HepG2 (cell line): Measurements from ENCODE around the gene ZKSCAN2. TPM values are rescaled to one million over a fixed set of nuclear protein-coding genes. Genes with fewer than 3 reads are reported as not detected.

ENCODE experiments used
- ATAC-seq: fragments of 200-7000 bp; cut with Tn5 transposase; 3 replicates; pipeline ENCODE4 v1.9.1; 2020; ENCODE audit warnings: mild to moderate bottlenecking, moderate library complexity
- BruUV-seq: library from RNA; stranded (reverse); fragments of 400-500 nt; replicated peaks from 2 replicates; lab custom pipeline; 2021; lab: Mats Ljungman, UMichigan
- CTCF ChIA-PET: fragments of 300-600 bp; formaldehyde crosslinking; extraction: SDS; loops from one replicate; lab custom pipeline; 2021; ENCODE audit warnings: low total read pairs, inconsistent platforms, low intra/inter-chr PET ratio; lab: Yijun Ruan, JAX
- POLR2A ChIA-PET: fragments of 350-600 bp; sonication (Branson Sonifier 250); formaldehyde crosslinking; loops from one replicate; lab custom pipeline; 2020; ENCODE audit warnings: antibody characterized with exemption, inconsistent platforms; lab: Yijun Ruan, JAX
- DNase-seq: peaks from one replicate; pipeline ENCODE4 v3.0.0-alpha.2; 2015; ENCODE audit warnings: low spot score
- FAIRE-seq: peaks from 3 replicates; lab custom pipeline; 2011; peaks lifted over from hg19 to GRCh38; lab: Jason Lieb, UNC
- H2AFZ ChIP-seq: one replicate; pipeline ENCODE4 v1.6.1; 2011; ENCODE audit warnings: low read length, inconsistent platforms
- H3K27ac ChIP-seq: fragments of 300-600 bp; 3 replicates; pipeline ENCODE4 v1.8.0; 2011; ENCODE audit warnings: mixed run types, mild to moderate bottlenecking, mixed read lengths, low read length, inconsistent platforms; ENCODE audit not compliant: insufficient read depth; ENCODE audit errors: extremely low read length
- H3K27me3 ChIP-seq, 2 experiments: fragments of 200-600 bp in 1 of 2; 2 replicates in 1 of 2; 3 replicates in 1 of 2; pipeline versions ENCODE4 v1.6.0 to v1.8.0; 2011; ENCODE audit warnings: low read length in 2 of 2, mild to moderate bottlenecking in 2 of 2, moderate library complexity in 2 of 2, inconsistent platforms in 1 of 2; ENCODE audit not compliant: insufficient read depth in 2 of 2, control insufficient read depth in 1 of 2
- H3K36me3 ChIP-seq, 2 experiments: fragments of 200-600 bp in 1 of 2; replicated peaks in 1 of 2; 2 replicates in 1 of 2; 3 replicates in 1 of 2; pipeline versions ENCODE4 v1.5.1 to v1.8.0; 2011; ENCODE audit warnings: low read length in 2 of 2, inconsistent platforms in 1 of 2; ENCODE audit not compliant: insufficient read depth in 2 of 2, control insufficient read depth in 1 of 2
- H3K4me1 ChIP-seq: 2 replicates; pipeline ENCODE4 v1.5.1; 2012; ENCODE audit warnings: low read length, inconsistent platforms; ENCODE audit not compliant: insufficient read depth
- H3K4me2 ChIP-seq: 2 replicates; pipeline ENCODE4 v1.6.0; 2011; ENCODE audit warnings: low read depth, low read length, inconsistent platforms
- H3K4me3 ChIP-seq, 3 experiments: fragments of 200-600 bp in 1 of 3; sonication (generic), shearing (Covaris generic) in 1 of 3; replicated peaks in 1 of 3; 2 replicates each; pipeline ENCODE4 v1.5.1; 2011 to 2016; ENCODE audit warnings: low read length in 3 of 3, inconsistent platforms in 2 of 3, low read depth in 2 of 3, mild to moderate bottlenecking in 2 of 3, control low read depth in 1 of 3, mixed read lengths in 1 of 3; ENCODE audit not compliant: insufficient read depth in 1 of 3
- H3K79me2 ChIP-seq: one replicate; pipeline ENCODE4 v1.6.1; 2011; ENCODE audit warnings: low read length, inconsistent platforms; ENCODE audit not compliant: insufficient read depth
- H3K9ac ChIP-seq: 2 replicates; pipeline ENCODE4 v1.6.0; 2011; ENCODE audit warnings: mild to moderate bottlenecking, low read depth, low read length, inconsistent platforms; ENCODE audit not compliant: insufficient read depth
- H3K9me3 ChIP-seq: 2 replicates; pipeline ENCODE4 v1.5.1; 2012; ENCODE audit warnings: mild to moderate bottlenecking, low read length
- H4K20me1 ChIP-seq: 2 replicates; pipeline ENCODE4 v1.6.0; 2011; ENCODE audit warnings: inconsistent platforms, mild to moderate bottlenecking, low read length, moderate library complexity; ENCODE audit not compliant: insufficient read depth
- CBX1 ChIP-seq: IDR thresholded peaks from one replicate; pipeline ENCODE4 v1.6.1; 2016; ENCODE audit warnings: antibody characterized with exemption, low read depth
- SRF ChIP-seq: IDR thresholded peaks from 2 replicates; pipeline ENCODE4 v1.6.1; 2011; ENCODE audit warnings: mild to moderate bottlenecking, low read depth, low read length, moderate library complexity
- ZC3H4 ChIP-seq: sonication (generic); formaldehyde crosslinking; IDR thresholded peaks from 2 replicates; pipeline ENCODE4 v1.4.0; 2020; ENCODE audit warnings: missing genetic modification reagents, borderline replicate concordance
- ZNF282 ChIP-seq: fragments of 450-650 bp; IDR thresholded peaks from 2 replicates; pipeline ENCODE4 v1.6.1; 2018; ENCODE audit not compliant: partially characterized antibody
- ZNF30 ChIP-seq: sonication (generic); formaldehyde crosslinking; IDR thresholded peaks from 2 replicates; pipeline ENCODE4 v1.5.0; 2020; ENCODE audit warnings: mild to moderate bottlenecking, missing genetic modification reagents
- ZNF615 ChIP-seq: sonication (generic); formaldehyde crosslinking; IDR thresholded peaks from 2 replicates; pipeline ENCODE4 v1.5.0; 2020; ENCODE audit warnings: mild to moderate bottlenecking, missing genetic modification reagents, borderline replicate concordance
- WGBS: methylation state at CpG from one replicate; pipeline ENCODE4 v1.1.6; 2017; ENCODE audit warnings: low lambda C conversion rate; 5-methylcytosine and 5-hydroxymethylcytosine counted together
- in situ Hi-C: cut with HindIII; loops from 2 replicates; pipeline ENCODE4 v1.10.0; 2017; ENCODE audit warnings: low pct_unique_long_range_greater_than_20kb; ENCODE audit not compliant: extremely low pct_ligation_motif_present
- intact Hi-C: fragments of 100-400 bp; cut with micrococcal nuclease; formaldehyde crosslinking; loops from one replicate; pipeline ENCODE4 v1.10.0; 2022; ENCODE audit not compliant: unreplicated experiment
- polyA plus RNA-seq, 8 experiments: library from polyadenylated mRNA; depleted of rRNA in 3 of 8; stranded (reverse) in 7 of 8; unstranded in 1 of 8; fragments of >200 nt; fragmentation: Illumina TruSeq in 4 of 8; extraction: Trizol in 4 of 8; gene quantifications; 2 replicates each; pipeline versions ENCODE4 v1.2.1 to v1.2.3, GENCODE V29; 2011 to 2016; ENCODE audit warnings: low read depth in 4 of 8, missing spikeins in 1 of 8, mixed read lengths in 1 of 8; ENCODE audit not compliant: insufficient read depth in 1 of 8
- total RNA-seq, 5 experiments: library from RNA; depleted of rRNA; stranded (reverse); fragments of >200 nt; fragmentation: Illumina TruSeq; extraction: Trizol; gene quantifications; 2 replicates each; pipeline ENCODE4 v1.2.3, GENCODE V29; 2016; ENCODE audit warnings: low read depth in 1 of 5
- TF ChIP-seq, protein P1 (sequence below): sonication (generic); formaldehyde crosslinking; IDR thresholded peaks from 2 replicates; pipeline ENCODE4 v1.8.1; 2023; ENCODE audit warnings: missing genetic modification reagents, inconsistent platforms, borderline replicate concordance
- TF ChIP-seq, protein P2 (sequence below): sonication (generic); formaldehyde crosslinking; IDR thresholded peaks from 2 replicates; pipeline ENCODE4 v1.4.0; 2020; ENCODE audit warnings: missing genetic modification reagents
- TF ChIP-seq, protein P3 (sequence below): sonication (generic); formaldehyde crosslinking; IDR thresholded peaks from 2 replicates; pipeline ENCODE4 v1.5.0; 2020; ENCODE audit warnings: mild to moderate bottlenecking, missing genetic modification reagents, borderline replicate concordance

The ZKSCAN2 gene
- total and polyA plus RNA-seq, 2 of the 13 experiments (the other 11 are each of a cell fraction or from before 2014, with no cell fraction given), result 4.2 to 11.1 TPM

DNA sequence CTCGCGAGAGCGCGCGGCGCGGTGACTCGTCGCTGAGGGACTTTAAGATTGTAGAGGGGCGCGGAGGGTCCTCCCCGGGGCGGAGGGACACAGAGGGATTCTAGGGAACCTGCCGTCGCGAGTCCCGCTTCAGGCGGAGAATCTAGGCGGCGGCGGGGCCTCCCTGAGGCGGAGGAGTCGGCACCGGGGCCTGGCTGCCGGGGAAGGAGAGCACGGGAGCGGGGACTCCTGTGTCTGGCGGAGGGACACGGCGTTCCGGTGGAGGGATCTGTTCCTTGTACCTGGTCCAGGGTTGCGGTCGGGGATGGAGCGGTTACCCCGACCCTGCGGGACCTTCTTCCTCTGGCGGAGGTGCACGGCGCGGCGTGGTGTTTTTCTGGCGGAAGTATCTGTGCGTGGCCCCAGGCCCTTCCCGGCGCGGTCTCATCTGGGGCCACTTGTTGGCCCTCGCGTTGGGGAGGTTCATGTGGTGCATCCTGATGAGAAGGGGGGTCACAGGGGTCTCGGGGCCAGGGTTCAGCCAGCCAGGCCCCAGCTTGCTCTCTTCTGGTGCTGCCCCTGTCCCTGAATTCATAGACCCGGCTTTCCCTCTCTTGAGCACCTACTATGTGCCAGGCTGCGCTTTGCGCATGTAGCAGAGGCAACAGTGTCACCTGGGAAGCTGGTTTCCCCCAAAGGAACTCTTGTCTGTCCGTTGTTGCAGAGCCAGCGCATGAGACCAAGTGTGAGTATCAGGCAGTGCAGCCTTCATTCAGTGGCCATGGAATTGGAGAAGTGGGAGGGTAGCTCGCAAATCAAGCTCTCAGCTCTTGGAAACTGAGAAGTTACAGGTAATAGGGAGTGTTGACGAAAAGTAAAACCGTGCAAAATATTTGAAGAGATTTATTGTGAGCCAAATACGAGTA, 563 bp upstream of the ZKSCAN2 start:
- TSS peak; percentile 67 for BruUV-seq
- H3K4me3 ChIP-seq, result peak overlapping the region; percentile 67 to 83 (median 76)
- H3K36me3 ChIP-seq, result peaks cover 8 to 25% of the 10 kb centered on the region in 2 experiments; a peak in 4 of 5 replicates
- peaks cover 55% of the 10 kb centered on the region for H3K79me2 ChIP-seq
- peaks cover 21% of the 10 kb centered on the region for H4K20me1 ChIP-seq
- H3K9me3 ChIP-seq, result no peaks in the 10 kb centered on the region
- in situ Hi-C loops (no loop called here), intact Hi-C loops (no loop called here)
- H3K4me1 ChIP-seq, result peaks cover 32% of the 10 kb centered on the region
- ChIA-PET POLR2A (interaction anchor here (1.0 to 1.6 kb wide), 4 partner anchors 11 to 718 kb away, joined by 3 to 4 read pairs (median 4); partner anchors contain the start of gene LCMT1), CTCF (no interaction called here)
- FAIRE-seq (no peak), DNase-seq (peak; percentile 92), ATAC-seq (peak; percentile 73)
- H2AFZ ChIP-seq, result peak overlapping the region; percentile 17
- H3K27ac ChIP-seq, result peak overlapping the region; percentile 99
- 6% methylated on average over 28 of the region's 58 CpGs for WGBS
- H3K4me2 ChIP-seq, result peak overlapping the region; percentile 99
- peak overlapping the region; percentile 98 for H3K9ac ChIP-seq
- H3K27me3 ChIP-seq, result no peaks in the 10 kb centered on the region; a peak in 1 of 5 replicates
- peak; percentile 89 for TF ChIP-seq ZNF615 (CRISPR knock-in tag)
- no peak; the same call in 1 of the 2 replicates for TF ChIP-seq ZC3H4 (CRISPR knock-in tag)
- no peak for TF ChIP-seq ZNF282
- peak; percentile 92 for TF ChIP-seq ZNF30 (CRISPR knock-in tag)
- TF ChIP-seq, protein P1, sequence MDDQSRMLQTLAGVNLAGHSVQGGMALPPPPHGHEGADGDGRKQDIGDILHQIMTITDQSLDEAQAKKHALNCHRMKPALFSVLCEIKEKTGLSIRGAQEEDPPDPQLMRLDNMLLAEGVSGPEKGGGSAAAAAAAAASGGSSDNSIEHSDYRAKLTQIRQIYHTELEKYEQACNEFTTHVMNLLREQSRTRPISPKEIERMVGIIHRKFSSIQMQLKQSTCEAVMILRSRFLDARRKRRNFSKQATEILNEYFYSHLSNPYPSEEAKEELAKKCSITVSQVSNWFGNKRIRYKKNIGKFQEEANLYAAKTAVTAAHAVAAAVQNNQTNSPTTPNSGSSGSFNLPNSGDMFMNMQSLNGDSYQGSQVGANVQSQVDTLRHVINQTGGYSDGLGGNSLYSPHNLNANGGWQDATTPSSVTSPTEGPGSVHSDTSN, result peak; percentile 91
- TF ChIP-seq, protein P2, sequence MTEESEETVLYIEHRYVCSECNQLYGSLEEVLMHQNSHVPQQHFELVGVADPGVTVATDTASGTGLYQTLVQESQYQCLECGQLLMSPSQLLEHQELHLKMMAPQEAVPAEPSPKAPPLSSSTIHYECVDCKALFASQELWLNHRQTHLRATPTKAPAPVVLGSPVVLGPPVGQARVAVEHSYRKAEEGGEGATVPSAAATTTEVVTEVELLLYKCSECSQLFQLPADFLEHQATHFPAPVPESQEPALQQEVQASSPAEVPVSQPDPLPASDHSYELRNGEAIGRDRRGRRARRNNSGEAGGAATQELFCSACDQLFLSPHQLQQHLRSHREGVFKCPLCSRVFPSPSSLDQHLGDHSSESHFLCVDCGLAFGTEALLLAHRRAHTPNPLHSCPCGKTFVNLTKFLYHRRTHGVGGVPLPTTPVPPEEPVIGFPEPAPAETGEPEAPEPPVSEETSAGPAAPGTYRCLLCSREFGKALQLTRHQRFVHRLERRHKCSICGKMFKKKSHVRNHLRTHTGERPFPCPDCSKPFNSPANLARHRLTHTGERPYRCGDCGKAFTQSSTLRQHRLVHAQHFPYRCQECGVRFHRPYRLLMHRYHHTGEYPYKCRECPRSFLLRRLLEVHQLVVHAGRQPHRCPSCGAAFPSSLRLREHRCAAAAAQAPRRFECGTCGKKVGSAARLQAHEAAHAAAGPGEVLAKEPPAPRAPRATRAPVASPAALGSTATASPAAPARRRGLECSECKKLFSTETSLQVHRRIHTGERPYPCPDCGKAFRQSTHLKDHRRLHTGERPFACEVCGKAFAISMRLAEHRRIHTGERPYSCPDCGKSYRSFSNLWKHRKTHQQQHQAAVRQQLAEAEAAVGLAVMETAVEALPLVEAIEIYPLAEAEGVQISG (CRISPR knock-in tag), result peak; percentile 91
- TF ChIP-seq, protein P3, sequence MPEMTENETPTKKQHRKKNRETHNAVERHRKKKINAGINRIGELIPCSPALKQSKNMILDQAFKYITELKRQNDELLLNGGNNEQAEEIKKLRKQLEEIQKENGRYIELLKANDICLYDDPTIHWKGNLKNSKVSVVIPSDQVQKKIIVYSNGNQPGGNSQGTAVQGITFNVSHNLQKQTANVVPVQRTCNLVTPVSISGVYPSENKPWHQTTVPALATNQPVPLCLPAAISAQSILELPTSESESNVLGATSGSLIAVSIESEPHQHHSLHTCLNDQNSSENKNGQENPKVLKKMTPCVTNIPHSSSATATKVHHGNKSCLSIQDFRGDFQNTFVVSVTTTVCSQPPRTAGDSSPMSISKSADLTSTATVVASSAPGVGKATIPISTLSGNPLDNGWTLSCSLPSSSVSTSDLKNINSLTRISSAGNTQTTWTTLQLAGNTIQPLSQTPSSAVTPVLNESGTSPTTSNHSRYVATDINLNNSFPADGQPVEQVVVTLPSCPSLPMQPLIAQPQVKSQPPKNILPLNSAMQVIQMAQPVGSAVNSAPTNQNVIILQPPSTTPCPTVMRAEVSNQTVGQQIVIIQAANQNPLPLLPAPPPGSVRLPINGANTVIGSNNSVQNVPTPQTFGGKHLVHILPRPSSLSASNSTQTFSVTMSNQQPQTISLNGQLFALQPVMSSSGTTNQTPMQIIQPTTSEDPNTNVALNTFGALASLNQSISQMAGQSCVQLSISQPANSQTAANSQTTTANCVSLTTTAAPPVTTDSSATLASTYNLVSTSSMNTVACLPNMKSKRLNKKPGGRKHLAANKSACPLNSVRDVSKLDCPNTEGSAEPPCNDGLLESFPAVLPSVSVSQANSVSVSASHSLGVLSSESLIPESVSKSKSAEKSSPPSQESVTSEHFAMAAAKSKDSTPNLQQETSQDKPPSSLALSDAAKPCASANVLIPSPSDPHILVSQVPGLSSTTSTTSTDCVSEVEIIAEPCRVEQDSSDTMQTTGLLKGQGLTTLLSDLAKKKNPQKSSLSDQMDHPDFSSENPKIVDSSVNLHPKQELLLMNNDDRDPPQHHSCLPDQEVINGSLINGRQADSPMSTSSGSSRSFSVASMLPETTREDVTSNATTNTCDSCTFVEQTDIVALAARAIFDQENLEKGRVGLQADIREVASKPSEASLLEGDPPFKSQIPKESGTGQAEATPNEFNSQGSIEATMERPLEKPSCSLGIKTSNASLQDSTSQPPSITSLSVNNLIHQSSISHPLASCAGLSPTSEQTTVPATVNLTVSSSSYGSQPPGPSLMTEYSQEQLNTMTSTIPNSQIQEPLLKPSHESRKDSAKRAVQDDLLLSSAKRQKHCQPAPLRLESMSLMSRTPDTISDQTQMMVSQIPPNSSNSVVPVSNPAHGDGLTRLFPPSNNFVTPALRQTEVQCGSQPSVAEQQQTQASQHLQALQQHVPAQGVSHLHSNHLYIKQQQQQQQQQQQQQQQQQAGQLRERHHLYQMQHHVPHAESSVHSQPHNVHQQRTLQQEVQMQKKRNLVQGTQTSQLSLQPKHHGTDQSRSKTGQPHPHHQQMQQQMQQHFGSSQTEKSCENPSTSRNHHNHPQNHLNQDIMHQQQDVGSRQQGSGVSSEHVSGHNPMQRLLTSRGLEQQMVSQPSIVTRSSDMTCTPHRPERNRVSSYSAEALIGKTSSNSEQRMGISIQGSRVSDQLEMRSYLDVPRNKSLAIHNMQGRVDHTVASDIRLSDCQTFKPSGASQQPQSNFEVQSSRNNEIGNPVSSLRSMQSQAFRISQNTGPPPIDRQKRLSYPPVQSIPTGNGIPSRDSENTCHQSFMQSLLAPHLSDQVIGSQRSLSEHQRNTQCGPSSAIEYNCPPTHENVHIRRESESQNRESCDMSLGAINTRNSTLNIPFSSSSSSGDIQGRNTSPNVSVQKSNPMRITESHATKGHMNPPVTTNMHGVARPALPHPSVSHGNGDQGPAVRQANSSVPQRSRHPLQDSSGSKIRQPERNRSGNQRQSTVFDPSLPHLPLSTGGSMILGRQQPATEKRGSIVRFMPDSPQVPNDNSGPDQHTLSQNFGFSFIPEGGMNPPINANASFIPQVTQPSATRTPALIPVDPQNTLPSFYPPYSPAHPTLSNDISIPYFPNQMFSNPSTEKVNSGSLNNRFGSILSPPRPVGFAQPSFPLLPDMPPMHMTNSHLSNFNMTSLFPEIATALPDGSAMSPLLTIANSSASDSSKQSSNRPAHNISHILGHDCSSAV, result peak; percentile 54; the same call in 1 of the 2 replicates
- TF ChIP-seq SRF, result peak; percentile 61; the same call in 1 of the 2 replicates
- peak; percentile 91 for TF ChIP-seq CBX1
